ENCODE results near the gene LMOD2. TPM values are rescaled to one million over a fixed set of nuclear protein-coding genes. Genes with fewer than 3 reads are reported as not detected.

The LMOD2 gene
- total RNA-seq, 4 donors from 2014 or later = not detected

DNA sequence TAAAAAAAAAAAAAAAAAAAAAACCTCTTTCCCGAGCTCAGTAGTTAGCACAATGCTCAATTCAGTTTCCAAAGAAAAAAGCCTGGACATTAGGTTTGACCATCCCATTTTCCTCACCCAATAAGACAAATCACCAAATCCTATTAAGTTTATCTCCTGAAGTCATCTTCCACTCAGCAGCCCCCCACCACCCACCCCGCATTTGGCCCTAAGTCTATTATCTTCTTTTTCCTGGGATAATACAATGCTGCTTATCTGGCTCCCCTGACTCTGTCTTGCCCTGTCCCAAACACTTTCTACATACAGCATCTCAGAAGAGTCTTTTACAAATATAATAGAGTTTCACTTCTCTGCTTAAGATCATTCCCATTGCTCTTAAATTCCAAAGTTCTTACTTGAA, 17.8 kb upstream of the LMOD2 start:
- WGBS = 94% methylated on average over 2 of the region's 2 CpGs
- Histone ChIP-seq H3K4me1 (no peaks in the 10 kb centered on the region), H3K4me3 (no peak overlapping the region), H3K9me3 (no peaks in the 10 kb centered on the region), H3K36me3 (no peaks in the 10 kb centered on the region), H3K27me3 (no peaks in the 10 kb centered on the region), H3K27ac (no peak overlapping the region)
- DNase-seq (ENCODE audit: low spot score in 2 of 2) = no peak
- TF ChIP-seq CTCF (IDR thresholded peaks at IDR 0.05) (no peak), POLR2AphosphoS5 (IDR thresholded peaks at IDR 0.05) (no peak), EP300 (IDR thresholded peaks at IDR 0.05) (no peak), POLR2A (IDR thresholded peaks at IDR 0.05) (no peak)

DNA sequence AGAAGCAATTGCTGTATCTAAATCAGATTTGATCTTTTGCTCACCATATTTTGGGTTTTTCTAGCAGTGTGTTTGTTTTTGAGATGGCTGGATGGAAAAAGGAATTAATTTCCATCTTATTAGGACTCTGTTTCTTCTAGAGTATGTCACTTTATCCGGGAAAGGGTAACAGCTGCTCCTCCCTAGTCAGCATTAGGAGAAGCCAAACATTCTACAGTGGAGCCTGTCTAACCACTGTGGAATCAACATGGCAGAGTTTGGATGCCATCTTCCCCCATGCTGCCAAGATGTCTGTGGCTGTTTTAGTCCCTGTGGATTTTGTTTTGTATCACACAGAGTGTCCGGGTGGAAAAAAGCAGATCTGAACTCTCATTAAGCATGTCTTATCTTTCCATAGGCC, 16.0 kb upstream of the LMOD2 start:
- no peaks in the 10 kb centered on the region for H3K9me3 ChIP-seq
- DNase-seq (ENCODE audit: low spot score in 2 of 2) = no peak
- no peak overlapping the region for H3K4me3 ChIP-seq
- TF ChIP-seq CTCF (IDR thresholded peaks at IDR 0.05) (no peak), POLR2AphosphoS5 (IDR thresholded peaks at IDR 0.05) (no peak), POLR2A (IDR thresholded peaks at IDR 0.05) (no peak), EP300 (IDR thresholded peaks at IDR 0.05) (no peak)
- no peaks in the 10 kb centered on the region for H3K27me3 ChIP-seq
- WGBS = 78% methylated on average over 2 of the region's 2 CpGs
- no peaks in the 10 kb centered on the region for H3K36me3 ChIP-seq
- peaks cover 13% of the 10 kb centered on the region for H3K4me1 ChIP-seq
- H3K27ac ChIP-seq = no peak overlapping the region

GRCh38 chr7:123640583-123640982, 15.1 kb upstream of the LMOD2 start:
- TF ChIP-seq CTCF (IDR thresholded peaks at IDR 0.05) (no peak), POLR2A (IDR thresholded peaks at IDR 0.05) (no peak), POLR2AphosphoS5 (IDR thresholded peaks at IDR 0.05) (no peak)
- Histone ChIP-seq H3K36me3 (no peaks in the 10 kb centered on the region), H3K9me3 (no peaks in the 10 kb centered on the region), H3K27me3 (no peaks in the 10 kb centered on the region), H3K4me3 (no peak overlapping the region), H3K27ac (no peak overlapping the region), H3K4me1 (peaks cover 15% of the 10 kb centered on the region)
- no peak for DNase-seq (ENCODE audit: low spot score in 2 of 2)

DNA sequence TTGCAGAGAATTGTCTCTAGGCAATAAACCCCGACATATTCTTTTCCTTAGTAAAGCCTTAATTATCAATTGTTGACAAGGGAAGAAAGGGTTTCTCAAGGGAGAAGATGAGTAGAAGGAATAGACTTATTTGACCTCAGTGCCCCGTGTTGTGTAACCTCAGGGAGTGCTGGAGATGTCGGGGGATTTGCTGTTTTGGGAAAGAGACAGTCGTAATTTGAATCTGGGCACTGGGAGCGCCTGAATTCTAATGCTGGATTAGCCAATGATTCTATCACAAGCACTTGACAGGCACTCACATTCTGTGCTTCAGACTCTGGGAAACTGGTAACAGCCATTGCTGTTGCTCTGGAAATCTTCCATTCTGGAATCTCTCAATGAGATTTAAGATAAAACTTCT, 13.8 kb upstream of the LMOD2 start:
- TF ChIP-seq POLR2AphosphoS5 (IDR thresholded peaks at IDR 0.05) (no peak), CTCF (IDR thresholded peaks at IDR 0.05) (no peak), POLR2A (IDR thresholded peaks at IDR 0.05) (no peak), EP300 (IDR thresholded peaks at IDR 0.05) (no peak)
- Histone ChIP-seq H3K36me3 (no peaks in the 10 kb centered on the region), H3K4me1 (peaks cover 17% of the 10 kb centered on the region), H3K27me3 (no peaks in the 10 kb centered on the region), H3K9me3 (no peaks in the 10 kb centered on the region), H3K4me3 (no peak overlapping the region), H3K27ac (no peak overlapping the region)
- no peak for DNase-seq (ENCODE audit: low spot score in 2 of 2)
- 58% methylated on average over 5 of the region's 5 CpGs for WGBS

- no peak for DNase-seq (ENCODE audit: low spot score in 2 of 2)
- H3K4me3 ChIP-seq = no peak overlapping the region
- no peak overlapping the region for H3K27ac ChIP-seq
- H3K36me3 ChIP-seq = no peaks in the 10 kb centered on the region
- 28% methylated on average over 6 of the region's 6 CpGs for WGBS
- H3K4me1 ChIP-seq = peaks cover 17% of the 10 kb centered on the region
- H3K27me3 ChIP-seq = no peaks in the 10 kb centered on the region
- TF ChIP-seq POLR2A (IDR thresholded peaks at IDR 0.05) (no peak), POLR2AphosphoS5 (IDR thresholded peaks at IDR 0.05) (no peak), EP300 (IDR thresholded peaks at IDR 0.05) (no peak), CTCF (IDR thresholded peaks at IDR 0.05) (no peak)
- H3K9me3 ChIP-seq = no peaks in the 10 kb centered on the region
Observed at GRCh38 chr7:123643495-123644441, 11.9 kb upstream of the LMOD2 start.
